ENCODE results near the gene MCCD1. TPM values are rescaled to one million over a fixed set of nuclear protein-coding genes. Genes with fewer than 3 reads are reported as not detected.

MCCD1 gene
- total RNA-seq, 1 donor from 2014 or later, result not detected

DNA sequence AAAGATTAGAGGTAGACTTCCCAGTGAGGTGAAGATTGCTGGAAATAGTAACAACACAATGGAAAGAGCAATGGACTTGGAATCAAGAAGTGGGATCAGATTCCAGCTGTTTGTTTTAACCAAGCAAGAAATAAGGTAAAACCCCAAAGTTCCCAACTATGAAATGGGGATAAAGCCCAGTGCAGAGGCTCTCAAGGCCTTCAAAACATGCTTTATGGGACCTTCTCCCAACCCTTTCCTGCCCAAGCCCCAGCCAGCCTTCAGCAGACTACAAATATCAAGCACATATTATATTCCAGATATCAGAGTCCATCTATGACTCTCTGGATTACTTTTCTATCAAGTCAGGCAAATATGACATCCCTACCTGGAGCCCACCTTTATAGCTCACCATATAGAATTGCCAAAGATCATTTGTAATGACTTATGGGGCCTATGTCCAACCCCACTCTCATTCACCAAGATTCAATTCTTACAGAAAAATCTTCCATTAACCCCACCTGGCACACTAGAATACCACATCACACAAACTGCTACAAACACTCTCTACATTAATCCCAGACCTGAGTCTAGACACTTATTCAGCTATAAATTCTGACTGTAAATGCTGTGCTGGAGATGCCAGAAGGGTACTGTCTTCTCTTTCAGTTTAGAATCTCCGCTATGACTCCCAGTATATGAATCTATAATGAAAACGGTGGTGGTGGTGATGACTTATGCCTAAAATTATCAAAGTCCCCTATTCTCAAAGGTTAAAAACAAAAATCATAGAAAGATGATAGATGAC, 7.0 kb downstream of the MCCD1 start:
- TF ChIP-seq, protein P1, sequence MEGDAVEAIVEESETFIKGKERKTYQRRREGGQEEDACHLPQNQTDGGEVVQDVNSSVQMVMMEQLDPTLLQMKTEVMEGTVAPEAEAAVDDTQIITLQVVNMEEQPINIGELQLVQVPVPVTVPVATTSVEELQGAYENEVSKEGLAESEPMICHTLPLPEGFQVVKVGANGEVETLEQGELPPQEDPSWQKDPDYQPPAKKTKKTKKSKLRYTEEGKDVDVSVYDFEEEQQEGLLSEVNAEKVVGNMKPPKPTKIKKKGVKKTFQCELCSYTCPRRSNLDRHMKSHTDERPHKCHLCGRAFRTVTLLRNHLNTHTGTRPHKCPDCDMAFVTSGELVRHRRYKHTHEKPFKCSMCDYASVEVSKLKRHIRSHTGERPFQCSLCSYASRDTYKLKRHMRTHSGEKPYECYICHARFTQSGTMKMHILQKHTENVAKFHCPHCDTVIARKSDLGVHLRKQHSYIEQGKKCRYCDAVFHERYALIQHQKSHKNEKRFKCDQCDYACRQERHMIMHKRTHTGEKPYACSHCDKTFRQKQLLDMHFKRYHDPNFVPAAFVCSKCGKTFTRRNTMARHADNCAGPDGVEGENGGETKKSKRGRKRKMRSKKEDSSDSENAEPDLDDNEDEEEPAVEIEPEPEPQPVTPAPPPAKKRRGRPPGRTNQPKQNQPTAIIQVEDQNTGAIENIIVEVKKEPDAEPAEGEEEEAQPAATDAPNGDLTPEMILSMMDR (conservative IDR thresholded peaks at IDR 0.05), result no peak
- DNase-seq (ENCODE audit: extremely low spot score, unreplicated experiment), result no peak
- Mint-ChIP-seq H3K36me3 (peaks cover 61% of the 10 kb centered on the region), H3K27me3 (no peaks in the 10 kb centered on the region), H3K9me3 (no peaks in the 10 kb centered on the region), H3K4me3 (peak overlapping the region; percentile 3), H3K27ac (peak overlapping the region; percentile 10), H3K4me1 (ENCODE audit: unreplicated experiment) (peaks cover 26% of the 10 kb centered on the region)

DNA sequence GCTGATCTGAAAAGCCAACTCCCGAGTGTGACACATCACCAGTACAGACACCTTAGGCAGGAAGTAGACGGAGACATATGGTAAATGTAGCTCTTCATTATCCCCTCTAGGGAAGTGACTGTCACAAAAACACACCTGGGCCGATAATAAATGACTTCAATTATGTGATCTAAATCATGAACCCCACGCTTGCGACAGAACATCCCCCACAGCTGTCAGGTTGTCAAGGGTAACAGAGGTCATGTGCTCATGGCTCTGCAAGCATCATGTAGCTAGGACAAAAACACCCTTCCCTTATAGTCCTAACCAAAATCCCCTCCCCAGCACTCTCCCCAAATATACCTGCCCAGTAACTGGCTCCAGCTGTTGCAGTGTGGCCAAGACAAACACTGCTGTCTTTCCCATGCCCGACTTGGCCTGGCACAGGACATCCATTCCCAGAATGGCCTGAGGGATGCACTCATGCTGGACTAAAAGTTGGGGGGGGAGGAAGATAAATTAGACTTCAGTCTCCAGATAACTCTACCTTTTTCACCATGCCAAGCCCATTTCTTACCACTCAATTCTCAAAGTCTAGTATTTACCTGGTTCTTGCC, 10.1 kb downstream of the MCCD1 start:
- H3K9me3 Mint-ChIP-seq, result no peaks in the 10 kb centered on the region
- H3K36me3 Mint-ChIP-seq, result peaks cover 48% of the 10 kb centered on the region
- H3K4me1 Mint-ChIP-seq (ENCODE audit: unreplicated experiment), result peaks cover 21% of the 10 kb centered on the region
- H3K4me3 Mint-ChIP-seq, result peak overlapping the region; percentile 99
- TF ChIP-seq, protein P1 (conservative IDR thresholded peaks at IDR 0.05), result no peak
- DNase-seq (ENCODE audit: extremely low spot score, unreplicated experiment), result no peak
- H3K27me3 Mint-ChIP-seq, result no peaks in the 10 kb centered on the region
- H3K27ac Mint-ChIP-seq, result peak overlapping the region; percentile 52

DNA sequence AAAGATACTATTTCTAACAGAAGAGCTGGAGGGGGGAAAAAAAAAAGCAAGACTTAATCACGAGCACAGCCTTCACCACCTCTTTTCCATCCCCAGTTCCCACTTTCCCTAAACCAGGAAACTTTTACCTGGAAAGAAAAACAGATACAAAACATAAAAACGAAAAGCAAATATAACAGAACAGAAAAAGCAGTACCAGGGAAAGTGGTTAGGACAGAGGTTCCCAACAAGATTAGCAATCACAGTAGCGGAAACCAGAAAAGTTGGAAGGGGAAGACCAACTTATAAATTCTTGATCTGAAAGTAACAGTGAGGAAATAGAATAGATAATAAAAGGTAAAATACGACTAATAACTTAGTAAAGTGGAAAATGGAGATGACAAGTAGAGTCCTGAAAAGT, 11.9 kb downstream of the MCCD1 start:
- Mint-ChIP-seq H3K27me3 (no peaks in the 10 kb centered on the region), H3K4me3 (peak overlapping the region; percentile 99), H3K36me3 (peaks cover 40% of the 10 kb centered on the region), H3K4me1 (ENCODE audit: unreplicated experiment) (peaks cover 22% of the 10 kb centered on the region), H3K9me3 (no peaks in the 10 kb centered on the region), H3K27ac (peak overlapping the region; percentile 99)
- TF ChIP-seq, protein P1 (conservative IDR thresholded peaks at IDR 0.05), result no peak
- DNase-seq (ENCODE audit: extremely low spot score, unreplicated experiment), result no peak

DNA sequence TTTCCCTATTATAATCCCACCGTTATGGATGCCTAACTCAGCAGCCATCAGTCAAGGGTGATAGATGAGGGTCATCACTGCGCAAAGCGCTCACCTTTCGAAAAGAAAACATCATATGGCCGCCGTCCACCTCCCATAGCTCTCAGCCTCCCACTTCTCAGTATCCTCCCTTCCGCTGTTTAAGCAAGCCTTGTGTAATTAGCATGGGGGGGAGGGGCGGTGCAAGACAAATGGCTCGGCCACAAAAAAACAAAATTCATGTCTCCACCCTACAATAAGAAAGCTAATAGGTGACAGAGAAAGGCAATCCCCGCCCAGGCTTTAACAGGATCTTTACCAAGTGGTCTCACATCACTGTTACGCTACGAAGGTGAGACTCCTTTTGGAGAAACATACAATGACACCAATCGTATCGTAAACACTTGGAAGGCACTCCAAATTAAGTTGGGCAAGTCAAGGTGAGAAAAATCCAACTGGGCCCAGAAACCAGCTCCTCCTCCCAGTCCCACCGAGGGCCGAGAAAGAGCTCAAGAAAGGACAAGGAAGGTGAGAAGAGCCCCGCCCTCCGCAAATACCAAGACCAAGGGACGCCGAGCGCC, 12.4 kb downstream of the MCCD1 start:
- TF ChIP-seq, protein P1 (conservative IDR thresholded peaks at IDR 0.05), result no peak
- DNase-seq (ENCODE audit: extremely low spot score, unreplicated experiment), result no peak
- Mint-ChIP-seq H3K4me3 (peak overlapping the region; percentile 99), H3K27ac (peak overlapping the region; percentile 99), H3K36me3 (peaks cover 35% of the 10 kb centered on the region), H3K4me1 (ENCODE audit: unreplicated experiment) (peaks cover 27% of the 10 kb centered on the region), H3K9me3 (no peaks in the 10 kb centered on the region), H3K27me3 (no peaks in the 10 kb centered on the region)

DNA sequence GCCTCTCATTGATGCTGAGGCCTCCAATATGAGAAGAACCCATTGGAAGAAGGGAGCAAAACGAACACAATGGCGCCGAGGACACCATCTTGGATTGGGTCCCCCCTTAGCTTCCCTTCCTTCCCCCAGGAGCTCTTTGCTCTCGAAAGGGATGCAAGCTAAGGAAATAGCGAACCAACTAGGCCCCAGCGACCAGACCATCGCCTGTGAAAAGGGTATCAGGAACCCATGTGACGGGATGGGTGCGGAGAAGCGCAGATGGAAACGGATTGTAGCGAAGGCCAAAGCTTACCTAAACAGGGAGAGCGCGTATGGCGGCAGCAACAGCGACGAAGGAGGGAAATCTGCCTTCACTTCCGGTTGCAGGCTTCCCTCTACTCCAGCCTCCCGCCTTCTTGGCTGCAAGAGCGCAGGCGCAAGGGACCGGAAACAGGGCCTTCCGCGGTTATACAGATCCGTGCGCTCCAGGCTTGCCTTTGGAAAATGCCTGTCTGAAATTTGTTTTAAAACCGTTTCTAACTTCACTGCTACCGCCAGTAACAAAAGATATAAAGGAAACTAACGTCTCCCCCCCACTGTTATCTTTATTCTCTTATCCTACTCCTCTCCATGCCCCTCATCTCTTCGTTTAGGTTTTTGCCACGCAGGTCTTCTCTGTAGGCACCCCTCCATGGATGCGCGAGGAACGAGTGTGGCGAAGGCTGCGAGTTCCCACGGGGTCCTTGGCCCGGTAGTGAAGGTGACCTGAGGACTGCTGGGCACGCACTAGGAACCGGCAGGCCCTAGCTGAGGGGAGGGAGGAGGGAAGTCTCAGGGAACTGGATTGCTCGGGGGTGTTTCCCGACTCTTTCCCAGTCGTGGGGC, 13.1 kb downstream of the MCCD1 start, which contains the start of gene DDX39B:
DDX39B (minus strand) TSS at position 346 of the 864 bp plus-strand sequence. CDS start 1,471 bp downstream, outside the sequence.
- Mint-ChIP-seq H3K27ac (peak within 1 kb of the TSS; percentile 99), H3K9me3 (no peaks in the 10 kb centered on the region), H3K36me3 (peaks cover 30% of the 10 kb centered on the region), H3K4me3 (peak within 1 kb of the TSS; percentile 99), H3K4me1 (ENCODE audit: unreplicated experiment) (peaks cover 33% of the 10 kb centered on the region), H3K27me3 (no peaks in the 10 kb centered on the region)
- TF ChIP-seq, protein P1 (conservative IDR thresholded peaks at IDR 0.05), result no peak
- peak; percentile 93 for DNase-seq (ENCODE audit: extremely low spot score, unreplicated experiment)
